K562 (cell line): ENCODE measurements around the gene PSMB10. TPM values are rescaled to one million over a fixed set of nuclear protein-coding genes. Genes with fewer than 3 reads are reported as not detected.

Experiments used
- CREB3 ChIP-seq: fragments of 450-650 bp; conservative IDR thresholded peaks from 2 replicates; pipeline ENCODE4 v1.6.1; 2016; ENCODE audit warnings: missing genetic modification characterization, low read depth, mild to moderate bottlenecking, missing compliant biosample characterization, moderate library complexity
- FOS ChIP-seq: IDR thresholded peaks from 3 replicates; pipeline ENCODE4 v1.6.1; 2011; ENCODE audit not compliant: insufficient read length; ENCODE audit errors: extremely low read depth
- HSF4 ChIP-seq: fragments of 250-450 bp; sonication (Bioruptor Pico); IDR thresholded peaks from 2 replicates; pipeline ENCODE4 v2.1.2; 2022; ENCODE audit warnings: mild to moderate bottlenecking, moderate library complexity, borderline replicate concordance
- KLF16 ChIP-seq: IDR thresholded peaks from 2 replicates; pipeline ENCODE4 v1.6.1; 2016; ENCODE audit warnings: antibody characterized with exemption
- MLX ChIP-seq, 2 experiments: fragments of 450-650 bp in 1 of 2; sonication (generic) in 1 of 2; formaldehyde crosslinking; conservative IDR thresholded peaks; 2 replicates each; pipeline versions ENCODE4 v1.4.0 to v1.8.1; 2020 to 2022; ENCODE audit warnings: mild to moderate bottlenecking in 1 of 2, missing genetic modification reagents in 1 of 2
- NFXL1 ChIP-seq: fragments of 450-650 bp; formaldehyde crosslinking; IDR thresholded peaks from 2 replicates; pipeline ENCODE4 v1.4.0; 2021; ENCODE audit warnings: mild to moderate bottlenecking
- RBM25 ChIP-seq: fragments of 200-400 bp; formaldehyde crosslinking; IDR thresholded peaks from 2 replicates; pipeline ENCODE4 v1.6.1; 2018; ENCODE audit warnings: low read length, low read depth, moderate library complexity; ENCODE audit not compliant: severe bottlenecking
- RREB1 ChIP-seq: fragments of 250-450 bp; sonication (Bioruptor Pico); IDR thresholded peaks from 2 replicates; pipeline ENCODE4 v1.4.0; 2020
- SIN3A ChIP-seq, 2 experiments: fragments of 150-350 bp in 1 of 2; IDR thresholded peaks; 2 replicates each; pipeline ENCODE4 v1.6.1; 2011 to 2016; ENCODE audit warnings: borderline replicate concordance in 2 of 2, low read depth in 2 of 2, low read length in 2 of 2, mild to moderate bottlenecking in 2 of 2, moderate library complexity in 2 of 2; ENCODE audit not compliant: control insufficient read depth in 1 of 2
- SIRT6 ChIP-seq: IDR thresholded peaks from one replicate; pipeline ENCODE4 v1.6.1; 2012; ENCODE audit warnings: low read depth, mild to moderate bottlenecking, control low read depth, inconsistent platforms, low read length, moderate library complexity
- SMAD1 ChIP-seq: fragments of 150-350 bp; IDR thresholded peaks from 2 replicates; pipeline ENCODE4 v1.6.1; 2014; ENCODE audit warnings: low read length, low read depth; ENCODE audit not compliant: partially characterized antibody
- TEAD4 ChIP-seq, 2 experiments: sonication (generic) in 1 of 2; formaldehyde crosslinking in 1 of 2; IDR thresholded peaks; 2 replicates each; pipeline versions ENCODE4 v1.6.1 to v1.8.0; 2012 to 2022; ENCODE audit warnings: borderline replicate concordance in 1 of 2, inconsistent platforms in 1 of 2, low read length in 1 of 2, mild to moderate bottlenecking in 1 of 2, missing genetic modification reagents in 1 of 2
- THAP12 ChIP-seq: fragments of 250-450 bp; sonication (Bioruptor Pico); IDR thresholded peaks from 2 replicates; pipeline ENCODE4 v1.9.0; 2021; ENCODE audit warnings: mild to moderate bottlenecking, inconsistent platforms
- ZC3H11A ChIP-seq: IDR thresholded peaks from 2 replicates; pipeline ENCODE4 v1.6.1; 2012; ENCODE audit warnings: low read depth, low read length, improper control_type of control experiment
- ZNF23 ChIP-seq: fragments of 250-450 bp; sonication (Bioruptor Pico); IDR thresholded peaks from 2 replicates; pipeline ENCODE4 v1.4.0; 2020; ENCODE audit warnings: mild to moderate bottlenecking
- ZZZ3 ChIP-seq: fragments of 450-650 bp; IDR thresholded peaks from 2 replicates; pipeline ENCODE4 v1.6.1; 2016; ENCODE audit warnings: antibody characterized with exemption, mild to moderate bottlenecking, moderate library complexity
- polyA plus RNA-seq, 8 experiments: library from polyadenylated mRNA; depleted of rRNA in 4 of 8; stranded (reverse) in 5 of 8; unstranded in 3 of 8; fragments of >200 nt; fragmentation: Nextera tagmentation in 2 of 8; fragmentation: Illumina TruSeq in 1 of 8; extraction: Ambion mirVana in 2 of 8; extraction: Trizol in 1 of 8; gene quantifications; 2 replicates each; pipeline versions ENCODE4 v1.2.1 to v1.2.3, GENCODE V29; 2011 to 2014; ENCODE audit warnings: inconsistent platforms in 1 of 8, missing spikeins in 1 of 8
- total RNA-seq, 7 experiments: library from RNA; depleted of rRNA in 6 of 7; stranded (reverse); fragments of >200 nt in 6 of 7; fragmentation: Illumina TruSeq in 2 of 7; extraction: Trizol in 2 of 7; gene quantifications; 2 replicates each; pipeline versions ENCODE4 v1.2.1 to v1.2.3, GENCODE V29; 2011 to 2021; ENCODE audit warnings: low replicate concordance in 1 of 7

The PSMB10 gene
- total and polyA plus RNA-seq, 9 of the 15 experiments (the other 6 are each of a cell fraction or from before 2014, with no cell fraction given) = 11.7 to 105 (median 51.0) TPM

- no peak for TF ChIP-seq FOS
- TF ChIP-seq SMAD1 = peak; percentile 64
- no peak for TF ChIP-seq ZZZ3
- peak; percentile 38; the same call in 1 of the 2 replicates for TF ChIP-seq TEAD4 (IDR thresholded peaks at IDR 0.05; ENCODE audit: low read length)
- 0 out of 2 replicates have a peak, but pooled peaks have one; percentile 27 for TF ChIP-seq TEAD4 (CRISPR knock-in tag; IDR thresholded peaks at IDR 0.05; ENCODE audit: borderline replicate concordance)
- TF ChIP-seq MLX (CRISPR knock-in tag; conservative IDR thresholded peaks at IDR 0.05) = peak in 1 of 2 experiments; percentile 86; a peak in 1 of 4 replicates
- TF ChIP-seq KLF16 = peak; percentile 9; the same call in 1 of the 2 replicates
- TF ChIP-seq SIN3A (IDR thresholded peaks at IDR 0.05; ENCODE audit: borderline replicate concordance in 2 of 2, control insufficient read depth in 1 of 2, low read depth in 2 of 2, low read length in 2 of 2) = peak; percentile 95 to 96
- peak; percentile 73; the same call in 1 of the 2 replicates for TF ChIP-seq THAP12 (CRISPR knock-in tag)
- no peak for TF ChIP-seq ZC3H11A
- no peak for TF ChIP-seq RBM25
- TF ChIP-seq NFXL1 = 0 out of 2 replicates have a peak, but pooled peaks have one; percentile 9
- TF ChIP-seq ZNF23 (CRISPR knock-in tag) = no peak
- TF ChIP-seq CREB3 = no peak; the same call in 1 of the 2 replicates
- TF ChIP-seq HSF4 (CRISPR knock-in tag) = no peak
- no peak; the same call in 1 of the 2 replicates for TF ChIP-seq RREB1
- no peak for TF ChIP-seq SIRT6
These were observed 1.1 kb downstream of the PSMB10 start (continued) for GRCh38 chr16:67935402-67936123.
